ENCODE results near the gene SH3RF1.

SH3RF1 gene

DNA sequence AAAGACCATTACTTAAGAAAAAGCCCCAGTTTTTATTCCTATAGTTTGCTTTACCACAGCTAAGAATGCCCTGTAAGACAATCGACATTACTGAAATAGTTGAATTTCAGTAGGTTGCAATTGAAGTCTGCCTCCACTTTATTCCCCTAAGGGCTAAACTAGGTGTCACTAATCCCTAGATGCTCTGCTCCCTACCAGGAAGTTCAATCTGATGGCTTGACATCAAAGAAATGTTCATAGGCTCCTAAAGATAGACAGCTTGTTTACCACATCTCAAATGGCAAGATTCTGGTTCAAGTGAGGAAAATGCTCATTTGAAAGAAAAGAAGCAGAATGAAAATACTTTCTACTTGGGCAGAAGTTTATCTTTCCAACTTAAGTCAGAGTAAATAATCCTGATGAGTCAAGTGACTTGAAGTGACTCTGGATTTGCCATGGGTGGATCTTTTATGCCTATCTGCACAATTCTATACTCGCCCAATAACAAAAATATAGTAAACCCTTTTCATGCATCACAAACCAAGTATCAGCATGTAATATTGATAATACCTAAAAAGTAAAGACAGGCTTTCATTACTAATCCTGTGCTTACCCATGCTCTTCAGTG is 117.2 kb downstream of the SH3RF1 start:
- no peaks in the 10 kb centered on the region for H3K36me3 ChIP-seq (replicated peaks; ENCODE audit: low read depth, low read length)
- H3K4me2 ChIP-seq (ENCODE audit: low read length), result no peak overlapping the region
- no peaks in the 10 kb centered on the region for H3K79me2 ChIP-seq (ENCODE audit: low read length)

DNA sequence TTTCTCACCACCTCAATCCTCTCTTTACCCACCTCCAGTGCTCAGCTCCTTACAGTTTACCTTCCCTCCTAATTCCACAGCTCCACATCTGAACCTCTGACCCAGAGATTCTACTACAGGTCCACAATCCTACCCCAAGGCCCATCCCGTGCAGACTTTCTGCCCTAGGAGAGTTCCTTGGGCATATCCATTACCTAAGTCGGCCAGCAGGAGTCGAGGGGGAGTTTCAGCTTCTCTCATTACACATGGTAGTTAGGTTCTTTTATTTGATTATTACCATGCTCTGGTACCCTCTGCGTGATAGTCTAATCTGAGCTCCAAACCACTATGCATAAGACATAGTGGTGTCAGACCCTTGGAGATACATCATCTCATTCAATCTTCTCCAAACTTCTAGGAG is 117.9 kb downstream of the SH3RF1 start:
- TF ChIP-seq, protein P1, sequence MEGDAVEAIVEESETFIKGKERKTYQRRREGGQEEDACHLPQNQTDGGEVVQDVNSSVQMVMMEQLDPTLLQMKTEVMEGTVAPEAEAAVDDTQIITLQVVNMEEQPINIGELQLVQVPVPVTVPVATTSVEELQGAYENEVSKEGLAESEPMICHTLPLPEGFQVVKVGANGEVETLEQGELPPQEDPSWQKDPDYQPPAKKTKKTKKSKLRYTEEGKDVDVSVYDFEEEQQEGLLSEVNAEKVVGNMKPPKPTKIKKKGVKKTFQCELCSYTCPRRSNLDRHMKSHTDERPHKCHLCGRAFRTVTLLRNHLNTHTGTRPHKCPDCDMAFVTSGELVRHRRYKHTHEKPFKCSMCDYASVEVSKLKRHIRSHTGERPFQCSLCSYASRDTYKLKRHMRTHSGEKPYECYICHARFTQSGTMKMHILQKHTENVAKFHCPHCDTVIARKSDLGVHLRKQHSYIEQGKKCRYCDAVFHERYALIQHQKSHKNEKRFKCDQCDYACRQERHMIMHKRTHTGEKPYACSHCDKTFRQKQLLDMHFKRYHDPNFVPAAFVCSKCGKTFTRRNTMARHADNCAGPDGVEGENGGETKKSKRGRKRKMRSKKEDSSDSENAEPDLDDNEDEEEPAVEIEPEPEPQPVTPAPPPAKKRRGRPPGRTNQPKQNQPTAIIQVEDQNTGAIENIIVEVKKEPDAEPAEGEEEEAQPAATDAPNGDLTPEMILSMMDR (IDR thresholded peaks at IDR 0.05; ENCODE audit: low read depth, low read length), result no peak
- TF ChIP-seq EZH2phosphoT487 (IDR thresholded peaks at IDR 0.05; ENCODE audit: low read depth), result no peak
- no peaks in the 10 kb centered on the region for H3K36me3 ChIP-seq (replicated peaks; ENCODE audit: low read depth, low read length)
- no peak overlapping the region for H3K4me2 ChIP-seq (ENCODE audit: low read length)
- H3K27me3 ChIP-seq (ENCODE audit: low read depth, low read length), result no peaks in the 10 kb centered on the region
- no peak overlapping the region for H3K4me3 ChIP-seq (ENCODE audit: low read length)
- H3K9ac ChIP-seq (ENCODE audit: low read length), result no peak overlapping the region
- no peak overlapping the region for H2AFZ ChIP-seq (ENCODE audit: low read depth, low read length)
- H3K27ac ChIP-seq (ENCODE audit: low read length), result no peak overlapping the region
- H4K20me1 ChIP-seq (ENCODE audit: insufficient read depth, low read length), result no peaks in the 10 kb centered on the region
- H3K9me3 ChIP-seq (ENCODE audit: insufficient read depth, low read length), result no peaks in the 10 kb centered on the region
- peaks cover 9% of the 10 kb centered on the region for H3K4me1 ChIP-seq (ENCODE audit: low read length)
- H3K79me2 ChIP-seq (ENCODE audit: low read length), result no peaks in the 10 kb centered on the region

More for the DNA sequence above, 117.2 kb downstream of the SH3RF1 start:
- TF ChIP-seq EZH2phosphoT487 (IDR thresholded peaks at IDR 0.05; ENCODE audit: low read depth), result no peak
- TF ChIP-seq, protein P1 (IDR thresholded peaks at IDR 0.05; ENCODE audit: low read depth, low read length), result no peak
- no peak overlapping the region for H3K27ac ChIP-seq (ENCODE audit: low read length)
- no peaks in the 10 kb centered on the region for H3K27me3 ChIP-seq (ENCODE audit: low read depth, low read length)
- H2AFZ ChIP-seq (ENCODE audit: low read depth, low read length), result no peak overlapping the region
- no peaks in the 10 kb centered on the region for H3K9me3 ChIP-seq (ENCODE audit: insufficient read depth, low read length)
- H3K9ac ChIP-seq (ENCODE audit: low read length), result no peak overlapping the region
- peaks cover 9% of the 10 kb centered on the region for H3K4me1 ChIP-seq (ENCODE audit: low read length)
- no peaks in the 10 kb centered on the region for H4K20me1 ChIP-seq (ENCODE audit: insufficient read depth, low read length)
- no peak overlapping the region for H3K4me3 ChIP-seq (ENCODE audit: low read length)

DNA sequence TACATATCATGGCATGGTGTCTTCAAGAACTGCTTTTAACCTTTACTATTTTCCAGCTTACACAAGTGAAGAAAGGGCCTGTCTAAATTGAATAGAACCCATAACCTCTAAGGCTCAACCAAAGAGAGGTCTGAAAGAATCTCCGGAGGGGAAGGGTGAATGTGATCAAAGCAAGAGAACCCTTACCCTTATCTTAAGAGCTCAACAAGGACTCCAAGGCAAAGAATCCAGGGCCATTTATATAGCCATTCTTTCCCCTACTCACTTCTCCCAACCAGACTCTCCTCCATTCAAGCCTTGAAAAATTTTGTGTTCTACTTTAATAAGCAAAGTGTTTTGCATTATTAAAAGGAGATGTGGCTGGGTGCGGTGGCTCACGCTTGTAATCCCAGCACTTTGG is 118.7 kb downstream of the SH3RF1 start:
- H3K9ac ChIP-seq (ENCODE audit: low read length), result no peak overlapping the region
- H2AFZ ChIP-seq (ENCODE audit: low read depth, low read length), result no peak overlapping the region
- no peaks in the 10 kb centered on the region for H3K79me2 ChIP-seq (ENCODE audit: low read length)
- H3K36me3 ChIP-seq (replicated peaks; ENCODE audit: low read depth, low read length), result no peaks in the 10 kb centered on the region
- H3K4me2 ChIP-seq (ENCODE audit: low read length), result no peak overlapping the region
- no peaks in the 10 kb centered on the region for H3K9me3 ChIP-seq (ENCODE audit: insufficient read depth, low read length)
- H3K27ac ChIP-seq (ENCODE audit: low read length), result no peak overlapping the region
- H3K4me1 ChIP-seq (ENCODE audit: low read length), result peaks cover 9% of the 10 kb centered on the region
- no peaks in the 10 kb centered on the region for H3K27me3 ChIP-seq (ENCODE audit: low read depth, low read length)
- TF ChIP-seq, protein P1 (IDR thresholded peaks at IDR 0.05; ENCODE audit: low read depth, low read length), result no peak
- TF ChIP-seq EZH2phosphoT487 (IDR thresholded peaks at IDR 0.05; ENCODE audit: low read depth), result no peak
- H4K20me1 ChIP-seq (ENCODE audit: insufficient read depth, low read length), result no peaks in the 10 kb centered on the region
- no peak overlapping the region for H3K4me3 ChIP-seq (ENCODE audit: low read length)

DNA sequence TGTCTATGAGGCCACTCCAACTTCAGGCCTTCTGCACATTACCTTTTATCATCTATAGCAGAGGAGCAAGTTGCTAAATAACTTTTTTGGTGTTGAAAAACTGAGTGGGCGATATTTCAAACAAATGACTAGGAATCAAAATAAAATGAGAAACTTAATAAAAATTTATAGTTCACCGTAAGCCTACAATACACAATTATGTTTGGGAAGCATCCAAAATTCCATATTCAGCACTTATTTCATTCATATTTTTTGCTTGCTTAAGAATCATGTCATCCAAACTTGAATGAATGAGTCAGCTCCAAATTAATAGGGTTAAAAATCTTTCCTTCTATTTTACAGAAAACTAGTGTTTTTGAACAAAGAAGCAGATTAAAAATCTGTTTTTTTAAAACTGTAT is 119.1 kb downstream of the SH3RF1 start:
- no peak overlapping the region for H2AFZ ChIP-seq (ENCODE audit: low read depth, low read length)
- no peaks in the 10 kb centered on the region for H3K9me3 ChIP-seq (ENCODE audit: insufficient read depth, low read length)
- no peak overlapping the region for H3K4me2 ChIP-seq (ENCODE audit: low read length)
- no peak overlapping the region for H3K27ac ChIP-seq (ENCODE audit: low read length)
- H3K36me3 ChIP-seq (replicated peaks; ENCODE audit: low read depth, low read length), result no peaks in the 10 kb centered on the region
- TF ChIP-seq EZH2phosphoT487 (IDR thresholded peaks at IDR 0.05; ENCODE audit: low read depth), result no peak
- TF ChIP-seq, protein P1 (IDR thresholded peaks at IDR 0.05; ENCODE audit: low read depth, low read length), result no peak
- H3K27me3 ChIP-seq (ENCODE audit: low read depth, low read length), result no peaks in the 10 kb centered on the region
- peaks cover 9% of the 10 kb centered on the region for H3K4me1 ChIP-seq (ENCODE audit: low read length)
- no peak overlapping the region for H3K9ac ChIP-seq (ENCODE audit: low read length)
- H4K20me1 ChIP-seq (ENCODE audit: insufficient read depth, low read length), result no peaks in the 10 kb centered on the region
- H3K4me3 ChIP-seq (ENCODE audit: low read length), result no peak overlapping the region
- no peaks in the 10 kb centered on the region for H3K79me2 ChIP-seq (ENCODE audit: low read length)
